HCT116 (cell line): ENCODE measurements around the gene ITSN1. TPM values are rescaled to one million over a fixed set of nuclear protein-coding genes. Genes with fewer than 3 reads are reported as not detected.

Experiments
- ATAC-seq: fragments of 200-7000 bp; cut with Tn5 transposase; 2 replicates; pipeline ENCODE4 v1.9.1; 2020; ENCODE audit warnings: mild to moderate bottlenecking, moderate library complexity
- BruUV-seq: library from RNA; stranded (reverse); fragments of 400-500 nt; replicated peaks from 2 replicates; lab custom pipeline; 2021; lab: Mats Ljungman, UMichigan
- CTCF ChIA-PET: fragments of 300-600 bp; sonication (Branson Sonifier 250); formaldehyde crosslinking; loops from one replicate; lab custom pipeline; 2021; ENCODE audit warnings: antibody characterized with exemption; lab: Charles Lee
- POLR2A ChIA-PET: fragments of 300-600, 350-600 bp; sonication (Branson Sonifier 250); formaldehyde crosslinking; loops from one replicate; lab custom pipeline; 2021; ENCODE audit warnings: antibody characterized with exemption; lab: Charles Lee
- RAD21 ChIA-PET, 2 experiments: fragments of 300-600 bp; sonication (Branson Sonifier 250); formaldehyde crosslinking; loops; one replicate each; lab custom pipeline; 2023; ENCODE audit warnings: low total read pairs in 2 of 2; ENCODE audit not compliant: uncharacterized antibody in 2 of 2, unreplicated experiment in 2 of 2, low non-redundant PET in 1 of 2; lab: Charles Lee
- DNase-seq: peaks from one replicate; pipeline ENCODE4 v3.0.0-alpha.2; 2010; ENCODE audit warnings: low read depth, low spot score
- H2AFZ ChIP-seq: fragments of 200-600 bp; shearing (Covaris generic), sonication (generic); 2 replicates; pipeline ENCODE4 v1.6.1; 2017; ENCODE audit warnings: low read depth, mixed run types, mixed read lengths, antibody characterized with exemption, low read length; ENCODE audit not compliant: poor library complexity, severe bottlenecking
- H3K27ac ChIP-seq: 2 replicates; pipeline ENCODE4 v1.5.1; 2012; ENCODE audit warnings: low read depth, low read length
- H3K27me3 ChIP-seq: fragments of 200-600 bp; sonication (generic); 2 replicates; pipeline ENCODE4 v1.6.1; 2016; ENCODE audit warnings: mixed run types, low read length, mixed read lengths; ENCODE audit not compliant: insufficient read depth
- H3K36me3 ChIP-seq, 2 experiments: fragments of 200-500 bp in 1 of 2; fragments of 200-600 bp in 1 of 2; sonication (Bioruptor generic) in 1 of 2; sonication (generic) in 1 of 2; 2 replicates each; pipeline versions ENCODE4 v1.5.1 to v1.6.1; 2014 to 2016; ENCODE audit warnings: low read length in 2 of 2, inconsistent platforms in 1 of 2, mixed read lengths in 1 of 2, mixed run types in 1 of 2; ENCODE audit not compliant: insufficient read depth in 2 of 2, control insufficient read depth in 1 of 2
- H3K4me1 ChIP-seq, 2 experiments: fragments of 200-600 bp in 1 of 2; sonication (generic) in 1 of 2; 2 replicates each; pipeline versions ENCODE4 v1.5.1 to v1.6.1; 2012 to 2017; ENCODE audit warnings: low read length in 2 of 2, inconsistent platforms in 1 of 2, mild to moderate bottlenecking in 1 of 2, mixed read lengths in 1 of 2, mixed run types in 1 of 2, moderate library complexity in 1 of 2; ENCODE audit not compliant: insufficient read depth in 2 of 2, control insufficient read depth in 1 of 2
- H3K4me2 ChIP-seq: fragments of 200-600 bp; sonication (generic); 2 replicates; pipeline ENCODE4 v1.6.1; 2017; ENCODE audit warnings: mixed run types, low read length, mixed read lengths
- H3K4me3 ChIP-seq, 2 experiments: fragments of 200-600 bp in 1 of 2; sonication (generic) in 1 of 2; replicated peaks in 1 of 2; 2 replicates each; pipeline ENCODE4 v1.5.1; 2011 to 2016; ENCODE audit warnings: low read length in 2 of 2, control low read depth in 1 of 2, low read depth in 1 of 2, mild to moderate bottlenecking in 1 of 2, mixed read lengths in 1 of 2, mixed run types in 1 of 2
- H3K79me2 ChIP-seq: fragments of 200-600 bp; sonication (generic); 2 replicates; pipeline ENCODE4 v1.6.1; 2017; ENCODE audit warnings: mild to moderate bottlenecking, mixed run types, low read length, moderate library complexity, mixed read lengths; ENCODE audit not compliant: insufficient read depth
- H3K9ac ChIP-seq: fragments of 200-600 bp; sonication (generic); 2 replicates; pipeline ENCODE4 v1.6.1; 2016; ENCODE audit warnings: low read length, mixed read lengths
- H3K9me2 ChIP-seq: fragments of 200-600 bp; sonication (generic), shearing (Covaris generic); 2 replicates; pipeline ENCODE4 v1.6.1; 2017; ENCODE audit warnings: mixed run types, mild to moderate bottlenecking, moderate library complexity; ENCODE audit not compliant: insufficient read depth
- H3K9me3 ChIP-seq, 2 experiments: fragments of 200-500 bp in 1 of 2; fragments of 200-600 bp in 1 of 2; sonication (Bioruptor generic) in 1 of 2; sonication (generic) in 1 of 2; 2 replicates each; pipeline ENCODE4 v1.6.1; 2014 to 2017; ENCODE audit warnings: low read length in 2 of 2, mixed read lengths in 2 of 2, inconsistent platforms in 1 of 2, low read depth in 1 of 2, mild to moderate bottlenecking in 1 of 2, mixed run types in 1 of 2, moderate library complexity in 1 of 2; ENCODE audit not compliant: control insufficient read depth in 1 of 2, insufficient read depth in 1 of 2
- H4K20me1 ChIP-seq: fragments of 200-600 bp; sonication (generic), shearing (Covaris generic); 2 replicates; pipeline ENCODE4 v1.6.1; 2017; ENCODE audit warnings: mixed run types, mild to moderate bottlenecking, moderate library complexity; ENCODE audit not compliant: insufficient read depth
- ATF3 ChIP-seq: IDR thresholded peaks from 2 replicates; pipeline ENCODE4 v1.6.1; 2012
- CBX3 ChIP-seq: IDR thresholded peaks from 2 replicates; pipeline ENCODE4 v1.6.1; 2012; ENCODE audit warnings: low read depth
- CEBPB ChIP-seq: IDR thresholded peaks from 2 replicates; pipeline ENCODE4 v1.6.1; 2012; ENCODE audit warnings: low read depth
- CTCF ChIP-seq, 3 experiments: fragments of 200-600 bp in 1 of 3; sonication (generic) in 1 of 3; IDR thresholded peaks in 2 of 3; conservative IDR thresholded peaks in 1 of 3; 2 replicates each; pipeline ENCODE4 v1.5.1; 2012 to 2017; ENCODE audit warnings: low read depth in 2 of 3, low read length in 2 of 3, antibody characterized with exemption in 1 of 3, borderline replicate concordance in 1 of 3, control low read depth in 1 of 3, mild to moderate bottlenecking in 1 of 3, mixed read lengths in 1 of 3, mixed run types in 1 of 3, moderate library complexity in 1 of 3; ENCODE audit not compliant: insufficient read depth in 1 of 3
- ELF1 ChIP-seq: IDR thresholded peaks from 2 replicates; pipeline ENCODE4 v1.6.1; 2012; ENCODE audit warnings: low read depth, borderline replicate concordance
- EZH2 ChIP-seq: fragments of 200-600 bp; sonication (generic); IDR thresholded peaks from 2 replicates; pipeline ENCODE4 v1.6.1; 2017; ENCODE audit warnings: antibody characterized with exemption, mixed run types
- EZH2phosphoT487 ChIP-seq: fragments of 200-600 bp; IDR thresholded peaks from 2 replicates; pipeline ENCODE4 v1.6.1; 2018; ENCODE audit warnings: antibody characterized with exemption, borderline replicate concordance
- FOSL1 ChIP-seq: IDR thresholded peaks from 2 replicates; pipeline ENCODE4 v1.6.1; 2012; ENCODE audit warnings: low read depth
- MAX ChIP-seq: IDR thresholded peaks from 2 replicates; pipeline ENCODE4 v1.6.1; 2012
- POLR2A ChIP-seq: IDR thresholded peaks from 2 replicates; pipeline ENCODE4 v1.7.0; 2011; ENCODE audit warnings: borderline replicate concordance; ENCODE audit not compliant: insufficient read depth, insufficient read length; ENCODE audit errors: extremely low read depth
- POLR2AphosphoS5 ChIP-seq: IDR thresholded peaks from 2 replicates; pipeline ENCODE4 v1.6.1; 2011; ENCODE audit warnings: mild to moderate bottlenecking, low read depth, low read length, moderate library complexity
- RAD21 ChIP-seq: IDR thresholded peaks from 2 replicates; pipeline ENCODE4 v1.6.1; 2012; ENCODE audit warnings: low read depth, mild to moderate bottlenecking
- SIN3A ChIP-seq: IDR thresholded peaks from 2 replicates; pipeline ENCODE4 v1.6.1; 2012; ENCODE audit warnings: low read depth
- SP1 ChIP-seq: IDR thresholded peaks from 2 replicates; pipeline ENCODE4 v1.6.1; 2012; ENCODE audit warnings: low read depth
- SRF ChIP-seq: IDR thresholded peaks from 2 replicates; pipeline ENCODE4 v1.6.1; 2012; ENCODE audit warnings: low read depth
- TCF7L2 ChIP-seq: IDR thresholded peaks from 2 replicates; pipeline ENCODE4 v1.7.0; 2011; ENCODE audit warnings: borderline replicate concordance, inconsistent platforms; ENCODE audit not compliant: insufficient read depth, insufficient read length; ENCODE audit errors: extremely low read depth
- YY1 ChIP-seq: IDR thresholded peaks from 2 replicates; pipeline ENCODE4 v1.6.1; 2011; ENCODE audit warnings: low read length, low read depth, moderate library complexity, mild to moderate bottlenecking; ENCODE audit not compliant: insufficient replicate concordance; ENCODE audit errors: extremely low read depth
- ZBTB33 ChIP-seq: IDR thresholded peaks from 2 replicates; pipeline ENCODE4 v1.6.1; 2011; ENCODE audit warnings: mild to moderate bottlenecking, low read length, moderate library complexity; ENCODE audit not compliant: insufficient replicate concordance; ENCODE audit errors: extremely low read depth
- ZFX ChIP-seq: fragments of 450-650 bp; IDR thresholded peaks from 2 replicates; pipeline ENCODE4 v1.6.1; 2017
- ZNF274 ChIP-seq: fragments of 200-500 bp; sonication (Bioruptor generic); IDR thresholded peaks from 2 replicates; pipeline ENCODE4 v1.6.1; 2014; ENCODE audit warnings: mild to moderate bottlenecking, low read depth, low read length, inconsistent platforms
- intact Hi-C: fragments of 100-400 bp; cut with micrococcal nuclease; formaldehyde crosslinking; loops from 2 replicates; pipeline ENCODE4 v1.10.0; 2022
- total RNA-seq: library from RNA; stranded (reverse); gene quantifications from one replicate; pipeline ENCODE4 v1.2.1, GENCODE V29; 2021; ENCODE audit not compliant: unreplicated experiment

The ITSN1 gene
- total RNA-seq, 1 experiment from 2014 or later: 25.8 TPM

GRCh38 chr21:33789697-33790096 is 147.4 kb downstream of the ITSN1 start:
- CTCF ChIA-PET: no interaction called here

More at GRCh38 chr21:33789697-33790096, 147.4 kb downstream of the ITSN1 start:
- TF ChIP-seq YY1 (no peak), CBX3 (no peak), EZH2phosphoT487 (no peak), MAX (no peak), TCF7L2 (no peak), POLR2A (no peak), SP1 (no peak), FOSL1 (no peak), SIN3A (no peak), SRF (no peak), ATF3 (no peak), RAD21 (no peak), EZH2 (no peak), CEBPB (no peak), CTCF (IDR thresholded peaks at IDR 0.05 in 2 of 3, conservative IDR thresholded peaks at IDR 0.05 in 1 of 3; ENCODE audit: borderline replicate concordance in 1 of 3, insufficient read depth in 1 of 3, low read depth in 2 of 3, low read length in 2 of 3) (no peak), ELF1 (no peak), ZNF274 (no peak), ZFX (no peak), ZBTB33 (no peak), POLR2AphosphoS5 (no peak)
- TF ChIP-seq, all 23 proteins: peak for 0
- no TSS peak for BruUV-seq
- Histone ChIP-seq H3K4me1 (no peaks in the 10 kb centered on the region), H2AFZ (no peak overlapping the region), H3K4me3 (no peak overlapping the region), H3K9ac (no peak overlapping the region), H3K79me2 (no peaks in the 10 kb centered on the region), H3K27ac (no peak overlapping the region), H3K9me3 (no peaks in the 10 kb centered on the region), H4K20me1 (no peaks in the 10 kb centered on the region), H3K27me3 (no peaks in the 10 kb centered on the region), H3K9me2 (no peaks in the 10 kb centered on the region), H3K36me3 (peaks cover 0 to 4% of the 10 kb centered on the region in 2 experiments; a peak in 2 of 4 replicates), H3K4me2 (no peak overlapping the region)
- intact Hi-C loops: no loop called here
- no peak for ATAC-seq
- RAD21 ChIA-PET: no interaction called here
- POLR2A ChIA-PET: no interaction called here
- DNase-seq: no peak
